Activated CD8-positive, alpha-beta memory T cell treated with anti-CD3 and anti-CD28 coated beads, Interleukin-2, amount 50 U/mL, for 48 hours (primary cell): Measurements from ENCODE around the gene IQGAP2.
"Not testable (repeated sequence)": the region's sequence is repeated elsewhere in the genome, so short reads cannot be mapped to it uniquely, and the experiment has no call there.

Source experiments
- DNase-seq: peaks from one replicate; pipeline ENCODE4 v3.0.0-alpha.2; 2020

IQGAP2 gene

DNA sequence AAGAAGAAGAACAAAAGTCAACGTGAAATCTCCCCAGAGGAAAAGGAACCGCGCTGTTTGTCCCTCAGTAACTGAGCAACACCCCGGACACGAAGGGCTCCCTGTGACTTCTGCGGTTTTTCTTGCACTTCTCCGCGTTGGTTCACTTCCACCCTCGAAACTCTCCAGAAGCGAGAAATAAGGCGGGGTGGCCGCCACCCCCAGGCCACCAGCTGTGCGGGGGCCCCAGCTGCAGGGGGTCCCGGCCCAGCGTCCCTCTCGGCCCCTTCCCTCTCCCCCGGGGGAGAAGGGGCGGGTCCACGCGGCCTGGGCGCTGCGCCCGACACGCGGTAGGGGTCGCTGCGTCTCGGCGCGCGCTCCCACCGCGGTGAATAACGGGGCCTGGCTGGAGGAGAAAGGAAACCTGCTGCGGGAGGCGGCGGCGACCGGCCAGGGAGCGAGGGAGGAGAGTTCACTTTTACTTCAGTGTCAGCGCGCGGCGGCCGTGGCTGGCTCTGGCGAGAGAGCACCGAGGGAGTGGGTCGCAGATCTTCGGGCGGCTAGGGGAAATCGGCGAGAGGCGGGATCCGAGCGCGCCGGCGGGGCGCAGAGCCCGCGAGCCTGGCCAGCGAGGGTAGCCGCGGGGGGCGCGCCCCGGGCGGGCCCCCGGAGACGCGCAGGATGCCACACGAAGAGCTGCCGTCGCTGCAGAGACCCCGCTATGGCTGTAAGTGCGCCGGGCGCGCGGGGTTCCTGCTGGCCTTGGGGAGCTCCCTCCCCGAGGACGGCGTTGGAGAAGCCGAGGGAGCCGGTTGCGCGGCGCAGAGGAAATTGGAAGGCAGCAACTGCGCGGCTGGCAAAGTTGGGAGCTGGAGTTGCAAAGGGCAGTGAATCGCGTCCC is at the start of gene IQGAP2:
Gene IQGAP2, plus strand, starts transcription at position 400 of the 880 bp plus-strand sequence. Its CDS starts 261 bp downstream, at position 661.
- peak; percentile 91 for DNase-seq

DNA sequence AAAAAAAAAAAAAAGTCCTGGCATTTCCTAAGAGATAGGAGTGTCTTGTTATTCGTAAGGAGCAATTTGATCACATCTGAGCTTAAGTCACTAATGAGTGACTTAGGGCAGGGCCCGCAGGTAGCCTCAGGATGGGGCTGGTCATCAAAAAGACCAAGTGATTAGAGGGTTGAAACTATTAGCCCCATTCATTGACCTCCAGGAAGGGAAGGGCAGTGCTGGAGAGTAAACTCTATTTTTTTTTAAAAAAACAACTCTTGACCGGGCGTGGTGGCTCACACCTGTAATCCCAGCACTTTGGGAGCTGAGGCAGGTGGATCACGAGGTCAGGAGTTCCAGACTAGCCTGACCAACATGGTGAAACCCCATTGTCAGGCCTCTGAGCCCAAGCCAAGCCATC is 46.2 kb upstream of the IQGAP2 start:
- DNase-seq: no peak

- DNase-seq: no peak
Measured at GRCh38 chr5:76363352-76364225, 39.5 kb upstream of the IQGAP2 start.

- no peak for DNase-seq
Measured at GRCh38 chr5:76364226-76364589, 38.9 kb upstream of the IQGAP2 start.

DNA sequence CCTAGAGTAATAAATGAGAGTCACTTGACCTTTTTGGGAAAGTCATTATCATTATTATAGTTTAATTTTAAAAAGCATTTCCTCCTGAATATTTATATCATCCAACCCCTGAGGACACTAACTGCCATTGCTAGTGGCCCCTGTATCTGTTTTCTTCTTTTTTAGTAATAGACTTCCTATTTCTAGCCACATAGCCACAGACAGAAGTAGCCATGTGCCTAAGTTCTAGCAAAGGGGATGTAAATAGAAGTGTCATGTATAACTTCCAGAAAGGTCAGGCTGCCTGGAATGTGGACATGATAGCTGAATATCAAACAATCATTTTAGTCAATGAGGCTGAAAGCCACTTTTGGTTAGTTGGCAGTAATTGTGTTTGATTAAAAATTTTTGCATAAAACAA is 37.5 kb upstream of the IQGAP2 start:
- DNase-seq: no peak

DNA sequence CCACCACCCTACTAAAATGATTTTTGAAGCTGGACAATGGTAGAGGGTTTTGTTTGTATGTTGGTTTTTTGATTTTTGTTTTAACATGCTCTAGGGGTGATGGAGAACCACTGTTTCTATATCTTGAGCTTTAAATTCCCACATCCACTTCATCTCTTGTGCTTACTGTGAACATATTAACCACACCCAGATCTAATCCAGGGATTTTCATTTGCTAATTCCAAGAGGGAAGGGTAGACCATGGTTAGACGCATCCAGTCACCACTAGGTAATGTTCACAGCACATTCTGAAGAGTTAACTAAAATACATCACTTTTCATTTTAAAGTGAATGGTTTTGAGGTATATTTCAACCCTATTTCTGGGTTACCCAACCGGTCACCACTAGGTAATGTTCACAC is 36.5 kb upstream of the IQGAP2 start:
- no peak for DNase-seq

DNA sequence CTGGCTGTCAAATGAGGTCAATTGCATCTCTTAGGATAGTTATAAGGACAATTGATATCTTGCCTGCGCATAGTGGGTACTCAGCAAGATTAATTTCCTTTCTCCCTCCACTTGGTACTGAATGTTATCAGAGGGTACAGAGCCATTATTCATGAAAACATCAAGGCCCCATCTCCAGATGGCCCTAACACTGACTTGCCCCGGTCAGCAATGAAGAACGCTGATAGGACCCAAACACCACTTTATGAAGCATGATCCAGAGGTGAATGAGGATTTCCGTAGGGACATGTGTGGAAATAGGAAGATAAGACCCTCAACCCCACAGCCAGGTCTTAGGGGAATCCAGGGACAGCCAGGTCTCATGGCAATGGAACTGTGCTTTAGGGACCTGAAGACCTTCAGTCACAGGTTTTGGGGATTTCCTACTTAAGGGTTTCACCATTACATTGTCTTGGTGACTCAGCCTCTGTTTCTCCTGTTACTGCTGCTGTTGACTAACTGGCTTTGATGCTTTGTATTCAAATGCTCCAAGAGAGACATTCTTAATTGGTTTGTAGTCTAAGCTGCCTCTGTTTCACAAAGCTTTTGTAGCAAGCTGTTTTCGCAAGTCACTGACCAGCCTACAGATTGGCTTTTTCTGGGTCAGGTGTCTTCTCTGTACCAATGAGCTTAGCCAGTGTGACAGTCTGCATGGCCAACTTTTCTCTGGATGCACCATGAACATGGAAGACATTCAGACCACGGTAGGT is 35.3 kb upstream of the IQGAP2 start:
- DNase-seq: no peak

DNA sequence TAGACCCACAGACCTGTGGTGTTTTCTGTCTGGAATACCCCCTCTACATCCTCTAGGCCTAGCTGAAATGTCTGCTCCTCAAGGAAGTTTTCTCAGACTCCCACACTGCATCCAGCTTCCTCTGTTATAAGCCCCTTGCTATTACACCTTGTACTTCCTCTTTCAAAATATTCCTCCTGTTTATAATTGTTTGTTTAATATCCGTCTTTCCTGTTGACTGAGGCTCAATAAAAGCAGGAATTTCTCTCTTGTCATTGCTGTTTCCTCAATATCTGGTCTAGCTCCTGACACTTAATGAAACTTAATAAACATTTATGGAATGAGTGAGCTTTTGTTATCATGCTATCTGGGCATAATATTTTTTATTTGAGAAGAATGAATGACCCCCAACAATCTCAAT is 34.1 kb upstream of the IQGAP2 start:
- no peak for DNase-seq

DNA sequence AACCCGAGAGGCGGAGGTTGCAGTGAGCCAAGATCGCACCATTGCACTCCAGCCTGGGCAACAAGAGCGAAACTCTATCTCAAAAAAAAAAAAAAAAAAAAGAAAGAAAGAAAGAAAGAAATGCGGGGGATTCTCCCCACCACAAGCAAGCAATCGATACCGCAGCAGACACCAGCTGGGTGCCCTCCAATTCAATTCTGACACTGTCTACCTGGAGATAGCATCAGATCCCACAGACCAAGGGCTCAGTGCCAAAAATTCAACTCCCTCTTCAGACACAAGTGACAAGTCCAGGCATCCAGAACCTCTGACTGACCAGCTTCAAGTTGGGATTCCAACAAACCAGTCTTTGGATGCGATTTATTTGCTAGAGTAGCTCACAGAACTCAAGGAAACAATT is 33.4 kb upstream of the IQGAP2 start:
- DNase-seq: not testable (repeated sequence)

- DNase-seq: no peak
Measured at GRCh38 chr5:76371960-76372322, 31.1 kb upstream of the IQGAP2 start.

DNA sequence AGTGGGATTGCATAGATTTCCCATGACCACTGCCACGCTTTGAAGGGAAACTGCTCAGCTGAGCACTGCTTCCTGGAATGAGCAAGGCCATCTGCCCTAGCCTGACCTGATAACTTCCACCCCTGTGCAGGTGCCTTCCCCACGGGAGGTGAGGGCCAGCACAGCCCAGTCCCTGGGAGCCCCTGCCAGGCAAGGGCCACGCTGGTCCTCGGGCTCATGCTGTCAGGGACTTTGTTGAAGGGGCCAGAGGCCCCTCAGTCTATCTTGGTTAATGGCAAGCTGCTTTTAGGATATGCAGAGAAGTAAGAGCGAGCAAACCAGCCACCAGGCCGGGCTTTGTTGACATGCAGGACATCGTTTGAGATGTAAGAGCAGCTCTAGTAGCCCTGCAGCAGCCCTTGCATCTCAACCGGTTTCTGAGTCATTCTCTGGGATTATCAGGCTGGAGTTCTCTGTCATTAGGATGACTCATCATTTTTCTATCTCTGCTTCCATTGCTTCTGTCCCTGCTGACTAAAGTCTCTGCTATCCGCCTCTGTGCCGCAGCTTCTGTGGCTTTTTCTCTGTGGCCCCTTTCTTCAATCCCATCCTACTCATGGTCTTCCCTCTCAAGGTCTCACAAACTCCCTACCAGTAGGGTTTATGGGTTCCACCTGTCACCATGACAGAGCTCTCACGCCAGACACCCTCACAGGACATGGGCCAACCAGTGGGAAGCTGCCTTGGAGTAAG is 30.6 kb upstream of the IQGAP2 start:
- no peak for DNase-seq

DNA sequence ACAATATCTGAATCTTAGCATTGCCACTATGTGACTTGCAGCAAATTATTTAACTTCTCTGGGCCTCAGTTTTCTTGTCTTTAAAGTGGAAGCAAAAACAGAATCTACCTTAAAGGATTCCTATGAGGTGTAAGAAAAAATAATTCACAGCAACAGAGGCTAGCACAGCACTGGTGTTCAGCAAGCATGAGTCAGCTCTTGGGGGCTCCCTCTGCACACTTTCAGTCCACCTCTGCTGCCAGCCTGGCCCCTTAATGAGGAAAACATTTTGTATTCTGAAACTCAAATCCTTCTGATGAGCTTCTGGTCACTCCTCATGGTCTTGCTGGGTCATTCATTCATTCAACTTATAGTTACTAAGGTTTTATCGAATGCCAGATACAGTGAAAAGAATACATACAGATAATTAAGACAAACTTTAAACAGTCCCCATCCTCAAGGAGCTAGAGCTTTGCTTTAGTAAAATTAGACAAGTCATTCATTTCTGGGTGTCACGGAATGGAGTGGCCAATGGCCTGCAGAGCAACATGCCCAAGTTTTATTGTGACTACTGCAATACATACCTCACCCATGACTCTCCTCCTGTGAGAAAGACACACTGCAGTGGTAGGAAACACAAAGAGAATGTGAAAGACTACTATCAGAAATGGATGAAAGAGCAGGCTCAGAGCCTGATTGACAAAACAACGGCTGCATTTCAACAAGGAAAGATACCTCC is 26.8 kb upstream of the IQGAP2 start:
- DNase-seq: no peak

DNA sequence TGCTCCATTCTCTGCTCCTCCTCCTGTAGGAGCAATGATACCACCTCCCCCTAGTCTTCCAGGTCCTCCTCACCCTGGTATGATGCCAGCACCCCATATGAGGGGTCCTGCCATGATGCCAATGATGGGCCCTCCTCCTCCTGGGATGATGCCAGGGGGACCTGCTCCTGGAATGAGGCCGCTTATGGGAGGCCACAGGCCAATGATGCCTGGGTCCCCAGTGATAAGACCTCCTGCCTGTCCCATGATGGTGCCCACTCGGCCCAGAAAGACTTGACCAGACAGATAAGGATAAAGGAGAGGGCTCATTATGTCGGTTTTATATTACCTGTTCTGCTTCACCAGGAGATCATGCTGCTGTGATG is 26.2 kb upstream of the IQGAP2 start:
- DNase-seq: no peak

DNA sequence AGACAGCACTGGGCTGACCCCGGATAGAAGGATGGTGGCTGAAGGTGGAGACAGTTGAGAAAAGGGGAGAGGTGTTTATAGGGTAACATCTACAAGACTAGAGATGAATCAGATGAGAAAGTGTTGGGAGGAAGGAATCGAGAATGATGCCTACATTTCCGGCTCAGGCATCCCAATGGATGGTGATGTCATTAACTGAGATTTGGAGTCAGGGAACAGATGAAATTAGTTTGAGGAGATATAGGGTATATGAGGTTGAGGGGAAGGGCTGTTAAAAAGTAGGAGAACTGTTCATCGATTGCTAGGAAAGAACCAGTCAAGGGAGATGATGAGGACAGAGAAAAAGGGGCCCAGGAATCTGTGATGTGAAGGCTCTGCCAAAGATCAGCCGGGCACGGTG is 24.7 kb upstream of the IQGAP2 start:
- no peak for DNase-seq

DNA sequence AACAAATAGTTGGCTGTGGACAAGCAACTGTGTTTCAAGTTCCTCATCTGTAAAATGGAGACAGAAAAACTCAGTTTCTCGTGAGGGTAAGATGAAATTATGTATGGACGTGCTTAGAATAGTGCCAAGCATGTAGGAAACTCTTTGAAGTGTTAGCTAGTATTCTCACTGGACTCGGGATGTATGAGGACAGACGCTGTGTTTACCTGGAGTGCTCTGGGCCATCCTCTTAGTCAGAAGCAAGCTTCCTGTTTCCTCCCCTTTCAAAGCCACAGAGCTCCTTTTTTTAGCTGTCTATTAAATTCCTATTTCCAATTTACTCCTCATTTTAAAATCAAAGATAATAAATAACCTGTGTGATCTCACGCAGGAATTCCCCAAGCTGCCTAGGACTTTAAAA is 23.8 kb upstream of the IQGAP2 start:
- no peak for DNase-seq

DNA sequence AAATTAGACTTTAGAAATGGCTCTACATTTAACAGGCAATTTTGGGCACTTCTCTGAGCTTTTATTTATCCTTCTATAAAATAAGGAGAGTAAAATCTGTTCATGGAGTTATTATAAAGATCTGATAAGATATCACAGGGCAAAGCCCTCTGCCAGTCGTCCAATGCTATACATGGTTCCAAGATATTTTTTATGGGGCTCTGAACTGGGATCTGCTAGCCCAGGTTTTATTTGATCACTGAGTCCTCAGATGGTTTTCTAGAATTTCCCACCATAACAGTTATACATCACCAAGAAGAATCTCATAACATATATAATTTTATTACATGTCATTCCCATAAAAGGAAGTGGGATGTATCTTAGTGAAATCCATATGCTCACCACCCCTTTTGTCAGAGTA is 23.2 kb upstream of the IQGAP2 start:
- no peak for DNase-seq

GRCh38 chr5:76380346-76381066 is 22.6 kb upstream of the IQGAP2 start:
- no peak for DNase-seq

GRCh38 chr5:76383126-76383832 is 19.8 kb upstream of the IQGAP2 start:
- DNase-seq: no peak

GRCh38 chr5:76384189-76384588 is 18.9 kb upstream of the IQGAP2 start:
- no peak for DNase-seq

GRCh38 chr5:76384705-76385104 is 18.4 kb upstream of the IQGAP2 start:
- DNase-seq: no peak

DNA sequence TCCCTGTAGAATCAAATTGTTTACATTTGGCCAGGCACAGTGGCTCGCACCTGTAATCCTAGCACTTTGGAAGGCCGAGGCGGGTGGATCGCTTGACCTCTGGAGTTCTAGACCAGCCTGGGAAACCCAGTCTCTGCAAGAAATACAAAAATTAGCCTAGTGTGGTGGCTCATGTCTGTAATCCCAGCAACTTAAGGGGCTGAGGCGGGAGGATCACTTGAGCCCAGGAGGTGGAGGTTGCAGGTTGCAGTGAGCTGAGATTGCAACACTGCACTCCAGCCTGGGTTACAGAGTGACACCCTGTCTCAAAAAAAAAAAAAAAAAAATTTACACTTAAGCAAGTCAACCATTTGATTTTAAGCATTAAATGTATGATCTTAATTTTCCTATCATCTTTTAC is 17.5 kb upstream of the IQGAP2 start:
- DNase-seq: no peak
